ENCODE data around the gene BCAR3.
"Not testable (repeated sequence)": the region's sequence is repeated elsewhere in the genome, so short reads cannot be mapped to it uniquely, and the experiment has no call there.

Gene BCAR3

GRCh38 chr1:93667642-93668041, 14.0 kb downstream of the BCAR3 start:
- DNase-seq = no peak

- DNase-seq = no peak
These were observed 14.8 kb downstream of the BCAR3 start for GRCh38 chr1:93666613-93667384.

GRCh38 chr1:93665015-93665414, 16.6 kb downstream of the BCAR3 start:
- DNase-seq = no peak

GRCh38 chr1:93663208-93663614, 18.4 kb downstream of the BCAR3 start:
- no peak for DNase-seq

GRCh38 chr1:93662481-93663207, 19.0 kb downstream of the BCAR3 start:
- DNase-seq = no peak

GRCh38 chr1:93661829-93662474, 19.7 kb downstream of the BCAR3 start:
- no peak for DNase-seq

- not testable (repeated sequence) for DNase-seq
These were observed 20.3 kb downstream of the BCAR3 start for GRCh38 chr1:93661341-93661740.

GRCh38 chr1:93659822-93660503, 21.7 kb downstream of the BCAR3 start:
- DNase-seq = no peak

GRCh38 chr1:93658188-93658587, 23.4 kb downstream of the BCAR3 start:
- no peak for DNase-seq

GRCh38 chr1:93656491-93656890, 25.1 kb downstream of the BCAR3 start:
- no peak for DNase-seq

- DNase-seq = no peak
These were observed 28.0 kb downstream of the BCAR3 start for GRCh38 chr1:93653656-93654055.

- DNase-seq = no peak
These were observed 29.2 kb downstream of the BCAR3 start for GRCh38 chr1:93652323-93652949.

GRCh38 chr1:93651695-93652094, 29.9 kb downstream of the BCAR3 start:
- DNase-seq = no peak

- DNase-seq = not testable (repeated sequence)
These were observed 31.5 kb downstream of the BCAR3 start for GRCh38 chr1:93650159-93650558.

GRCh38 chr1:93649231-93649630, 32.4 kb downstream of the BCAR3 start:
- DNase-seq = no peak

GRCh38 chr1:93648656-93649055, 33.0 kb downstream of the BCAR3 start:
- no peak for DNase-seq

GRCh38 chr1:93641527-93641926, 40.1 kb downstream of the BCAR3 start:
- no peak for DNase-seq

- DNase-seq = no peak
These were observed 40.8 kb downstream of the BCAR3 start for GRCh38 chr1:93640656-93641440.

GRCh38 chr1:93638981-93639380, 42.7 kb downstream of the BCAR3 start:
- no peak for DNase-seq

GRCh38 chr1:93638307-93638847, 43.3 kb downstream of the BCAR3 start:
- no peak for DNase-seq

GRCh38 chr1:93636712-93637111, 44.9 kb downstream of the BCAR3 start:
- no peak for DNase-seq
